GM18517 (cell line): ENCODE measurements around the gene MAPK8.
"Not testable (repeated sequence)": the region's sequence is repeated elsewhere in the genome, so short reads cannot be mapped to it uniquely, and the experiment has no call there.

Experiments
- ATAC-seq: cut with Tn5 transposase; IDR thresholded peaks from one replicate; pipeline ENCODE4 v1.9.1; 2021; ENCODE audit warnings: mild to moderate bottlenecking, moderate library complexity; ENCODE audit not compliant: unreplicated experiment

Gene MAPK8

DNA sequence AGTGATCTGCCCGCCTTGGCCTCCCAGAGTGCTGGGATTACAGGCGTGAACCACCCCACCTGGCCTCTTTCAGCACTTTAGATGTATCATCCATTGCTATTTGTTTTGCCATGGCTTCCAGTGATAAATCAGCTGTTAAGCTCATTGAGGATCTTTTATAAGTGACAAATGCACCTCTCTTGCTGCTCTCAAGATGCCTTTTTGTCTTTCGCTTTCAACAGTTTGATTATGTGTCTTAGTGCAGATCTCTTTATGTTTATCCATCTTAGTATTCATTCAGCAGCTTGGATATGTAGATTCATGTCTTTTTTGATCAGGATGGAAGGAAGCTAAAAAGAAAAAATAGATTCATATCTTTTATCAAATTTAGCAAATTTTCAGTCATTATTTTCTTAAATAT is 105.6 kb downstream of the MAPK8 start:
- no peak for ATAC-seq

DNA sequence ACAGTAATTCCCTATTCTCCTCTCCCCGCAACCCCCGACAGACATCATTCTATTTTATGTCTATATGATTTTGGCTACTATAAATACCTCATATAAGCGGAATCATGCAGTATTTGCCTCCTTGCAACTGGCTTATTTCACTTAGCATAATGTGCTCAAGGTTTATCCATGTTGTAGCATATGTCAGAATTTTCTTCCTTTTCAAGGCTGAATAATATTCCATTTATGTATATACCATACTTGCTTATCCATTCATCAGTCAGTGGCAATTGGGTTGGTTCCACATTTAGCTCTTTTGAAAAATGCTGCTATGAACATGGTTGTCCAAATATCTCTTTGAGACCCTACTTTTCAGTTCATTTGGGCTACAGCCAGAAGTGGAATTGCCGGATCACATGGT is 106.5 kb downstream of the MAPK8 start:
- no peak for ATAC-seq

DNA sequence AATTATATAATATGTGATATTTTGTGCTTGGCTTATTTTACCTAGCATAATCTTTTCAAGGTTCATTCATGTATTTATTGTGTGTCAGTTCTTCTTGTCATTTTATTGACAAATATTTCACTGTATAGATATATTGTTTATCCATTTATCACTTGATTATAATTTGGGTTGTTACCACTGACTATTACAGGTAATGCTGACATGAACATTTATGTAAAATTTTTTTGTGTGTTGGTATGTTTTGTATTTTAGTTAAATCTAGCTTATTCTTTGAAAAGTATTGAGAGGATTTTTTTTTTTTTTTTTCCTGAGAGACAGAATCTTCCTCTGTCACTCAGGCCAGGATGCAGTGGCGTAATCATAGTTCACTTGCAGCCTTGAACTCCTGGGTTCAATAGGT is 107.7 kb downstream of the MAPK8 start:
- ATAC-seq = no peak

DNA sequence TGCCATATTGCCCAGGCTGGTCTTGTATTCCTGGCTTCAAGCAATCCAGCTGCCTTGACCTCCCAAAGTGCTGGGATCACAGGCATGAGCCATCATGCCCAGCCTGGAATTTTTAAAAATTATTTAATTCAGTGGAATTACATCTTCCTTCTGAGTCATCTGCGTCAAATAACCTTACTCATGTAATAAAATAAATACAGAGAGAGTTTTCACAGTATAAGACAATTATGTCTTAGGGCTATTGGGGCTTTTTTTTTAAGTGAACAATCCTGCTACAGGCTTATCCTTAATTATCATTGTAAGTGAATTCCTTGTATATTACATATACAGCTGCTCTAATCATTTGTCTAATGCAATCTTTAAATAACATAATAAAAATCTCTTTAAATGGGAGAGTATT is 108.3 kb downstream of the MAPK8 start:
- no peak for ATAC-seq

DNA sequence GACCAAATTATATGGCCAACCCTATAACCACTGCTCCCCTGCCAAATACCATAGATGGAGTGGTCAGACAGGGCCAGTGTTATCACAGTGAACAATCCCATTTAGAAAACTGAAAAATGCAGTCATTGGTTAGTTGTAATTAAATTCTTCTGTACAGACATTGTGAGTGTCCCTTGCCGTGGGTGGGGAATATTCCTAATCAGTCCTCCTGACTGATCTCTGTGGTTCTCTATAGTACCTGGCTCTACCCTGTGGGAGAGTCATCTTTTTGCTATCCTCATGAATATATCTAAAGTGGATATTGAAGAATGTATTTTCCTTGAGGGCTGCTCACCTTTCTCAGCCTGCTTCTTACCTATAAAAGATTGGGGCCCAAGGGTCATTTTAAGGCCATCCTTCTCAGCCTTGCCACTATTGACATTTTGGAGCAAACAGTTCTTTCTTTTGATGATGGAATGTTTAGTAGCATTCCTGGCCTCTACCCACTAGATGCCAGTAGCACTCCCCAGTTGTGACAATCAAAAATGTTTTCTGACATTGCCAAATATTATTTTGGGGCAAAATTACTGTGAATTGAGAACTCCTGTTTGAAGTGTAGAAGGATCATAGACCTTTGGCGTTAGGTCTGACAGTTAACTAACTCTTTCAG is 110.2 kb downstream of the MAPK8 start:
- ATAC-seq = no peak

DNA sequence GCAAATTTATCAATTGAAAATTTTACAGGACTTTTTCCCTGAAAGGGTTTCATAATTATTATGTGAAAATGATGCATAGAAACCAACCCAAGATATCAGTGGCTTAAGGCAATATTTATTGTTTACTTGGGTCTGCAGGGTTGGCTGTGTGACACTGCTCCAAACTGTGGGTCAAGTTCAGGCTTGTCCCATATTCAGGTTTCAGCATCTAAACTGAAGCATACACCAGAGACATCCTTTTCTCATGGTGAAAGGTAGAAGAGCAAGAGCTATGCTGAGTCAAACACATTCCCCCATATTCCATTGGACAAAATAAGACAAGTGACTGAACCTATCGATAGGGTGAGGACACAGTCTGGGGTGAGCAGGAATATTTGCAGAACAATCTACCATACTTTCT is 110.9 kb downstream of the MAPK8 start:
- ATAC-seq = no peak

DNA sequence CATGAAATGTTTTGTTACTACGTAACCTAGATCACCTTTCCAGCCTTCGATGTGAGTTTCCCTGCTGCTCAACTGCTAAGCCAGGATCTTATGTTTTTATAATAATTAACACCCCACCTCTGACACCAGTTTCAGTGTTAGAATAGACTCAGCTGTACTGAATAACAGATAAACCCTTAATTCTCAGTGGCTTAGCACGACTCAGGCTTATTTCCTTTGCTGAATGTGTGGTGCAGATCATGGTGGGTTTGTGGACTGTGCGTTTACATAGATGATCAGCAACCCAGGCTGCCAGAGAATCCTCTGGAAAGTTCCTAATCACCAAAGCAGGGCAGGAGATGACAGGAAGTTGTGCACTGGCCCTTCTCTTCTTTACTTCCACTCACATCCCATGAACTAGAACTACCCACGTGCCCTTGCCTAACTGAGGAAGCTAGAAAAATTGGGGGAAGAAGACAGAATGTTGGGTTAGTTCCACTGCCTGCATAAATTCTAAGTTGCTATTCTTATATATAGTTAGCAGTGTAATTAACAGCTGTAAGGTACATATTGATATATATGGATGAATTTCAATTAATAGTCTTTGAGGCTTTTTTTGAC is 111.8 kb downstream of the MAPK8 start:
- ATAC-seq = no peak

DNA sequence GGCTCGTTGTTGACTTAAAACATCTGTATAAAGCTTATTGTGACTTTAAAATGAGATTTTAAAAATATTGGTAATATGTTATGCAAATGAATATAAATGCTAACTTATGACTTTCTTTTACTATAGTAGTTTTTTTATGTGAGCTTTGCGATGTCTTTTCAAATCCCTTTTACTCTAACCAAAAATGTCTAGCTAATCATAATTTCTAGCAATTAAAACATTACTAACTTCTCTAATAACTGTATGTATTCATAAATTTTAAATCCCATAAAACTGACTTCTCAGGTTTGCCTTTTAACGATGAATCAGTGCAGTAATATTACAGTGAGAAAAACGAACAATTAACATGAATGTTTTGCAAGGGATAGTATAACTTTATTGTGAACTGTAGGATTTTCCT is 113.2 kb downstream of the MAPK8 start:
- no peak for ATAC-seq

DNA sequence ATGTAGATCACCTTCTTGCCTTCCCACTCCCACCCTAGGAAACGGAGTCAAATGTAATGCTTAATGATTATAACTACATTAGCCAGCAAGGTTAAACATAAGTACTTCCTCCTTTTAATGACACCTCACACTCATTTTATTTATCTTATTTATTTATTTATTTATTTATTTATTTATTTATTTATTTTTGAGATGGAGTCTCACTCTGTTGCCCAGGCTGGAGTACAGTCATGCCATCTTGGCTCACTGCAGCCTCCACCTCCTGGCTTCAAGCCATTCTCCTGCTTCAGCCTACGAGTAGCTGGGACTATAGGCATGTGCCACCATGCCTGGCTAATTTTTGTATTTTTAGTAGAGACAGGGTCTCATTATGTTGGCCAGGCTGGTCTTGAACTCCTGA is 115.4 kb downstream of the MAPK8 start:
- not testable (repeated sequence) for ATAC-seq

DNA sequence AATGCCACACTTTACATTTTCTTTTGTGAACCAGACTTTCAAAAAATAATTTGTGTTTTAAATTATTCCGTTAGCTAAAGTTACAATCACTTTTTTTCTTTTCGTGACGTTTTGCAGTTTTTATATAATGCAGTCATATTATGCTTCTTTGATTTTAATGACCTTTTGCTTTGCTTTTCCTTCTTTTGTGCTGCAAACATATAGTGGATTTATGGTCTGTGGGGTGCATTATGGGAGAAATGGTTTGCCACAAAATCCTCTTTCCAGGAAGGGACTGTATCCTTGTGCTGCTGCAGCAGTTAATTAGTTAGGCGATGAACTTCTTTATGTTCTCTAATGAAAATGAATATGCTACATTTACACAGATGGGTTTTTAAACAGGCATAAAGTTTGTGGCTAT is 117.4 kb downstream of the MAPK8 start:
- ATAC-seq = no peak

DNA sequence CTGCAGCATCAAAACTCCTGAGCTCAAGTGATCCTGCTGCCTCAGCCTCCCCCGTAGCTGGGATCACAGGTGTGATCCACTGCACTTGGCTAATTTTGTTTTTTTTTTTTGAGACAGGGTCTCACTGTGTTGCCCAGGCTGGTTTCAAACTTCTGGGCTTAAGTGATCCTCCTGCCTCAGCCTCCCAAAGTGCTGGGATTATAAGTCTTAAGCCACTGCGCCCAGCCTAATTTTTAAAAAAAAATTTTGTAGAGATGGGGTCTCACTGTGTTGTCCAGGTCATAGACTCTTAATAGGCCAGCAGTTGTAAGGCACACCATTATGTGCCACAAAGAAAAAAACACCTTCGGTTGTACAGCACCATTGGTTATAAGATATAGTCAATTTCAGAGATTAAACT is 122.4 kb downstream of the MAPK8 start:
- ATAC-seq = no peak

DNA sequence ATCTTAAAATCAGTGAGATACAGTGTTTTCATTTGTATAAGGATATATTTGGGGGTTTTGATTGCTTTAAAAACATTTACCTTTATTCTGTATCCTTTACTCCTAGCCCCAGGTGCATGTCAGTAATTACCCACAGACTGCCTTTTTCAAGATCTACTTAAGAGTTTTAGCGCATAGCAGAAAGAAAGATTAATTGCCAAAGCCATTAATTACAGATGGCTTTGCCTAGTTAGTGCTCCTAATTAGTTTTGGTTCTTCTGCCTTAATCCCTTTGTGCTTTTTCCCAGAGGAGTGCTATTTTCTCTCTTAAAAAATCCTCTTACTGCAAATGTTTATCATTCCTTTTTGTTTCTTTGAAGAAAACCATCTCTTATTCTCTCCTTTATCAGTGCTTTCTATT is 122.8 kb downstream of the MAPK8 start:
- no peak for ATAC-seq

DNA sequence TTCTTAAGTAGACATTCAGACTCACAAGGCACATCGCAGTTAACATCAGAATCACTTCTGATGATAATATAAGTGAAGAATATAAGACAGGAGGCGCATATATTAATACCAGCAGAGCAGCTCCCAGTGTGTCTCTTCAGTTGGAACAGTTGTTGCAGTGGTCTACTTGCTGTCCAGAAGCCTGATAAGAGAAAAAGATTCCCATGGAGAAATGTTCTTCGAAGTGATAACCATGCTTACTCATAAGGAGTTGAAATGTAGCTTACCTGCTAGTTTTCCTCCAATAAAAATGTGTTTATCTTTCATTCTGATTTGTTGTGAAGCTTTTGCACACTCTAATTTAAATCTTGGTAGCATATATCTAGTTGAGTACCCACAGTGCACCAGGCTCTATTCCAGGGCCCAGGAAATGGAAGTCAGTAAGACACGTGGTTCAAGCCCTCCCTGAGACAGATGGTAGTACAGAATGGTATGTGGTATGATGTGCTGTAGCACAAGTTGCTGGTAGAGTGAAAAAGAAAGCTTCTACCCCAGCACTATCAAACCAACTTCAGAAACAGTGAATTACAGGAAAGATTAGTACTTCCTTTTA is 124.0 kb downstream of the MAPK8 start:
- ATAC-seq = no peak

DNA sequence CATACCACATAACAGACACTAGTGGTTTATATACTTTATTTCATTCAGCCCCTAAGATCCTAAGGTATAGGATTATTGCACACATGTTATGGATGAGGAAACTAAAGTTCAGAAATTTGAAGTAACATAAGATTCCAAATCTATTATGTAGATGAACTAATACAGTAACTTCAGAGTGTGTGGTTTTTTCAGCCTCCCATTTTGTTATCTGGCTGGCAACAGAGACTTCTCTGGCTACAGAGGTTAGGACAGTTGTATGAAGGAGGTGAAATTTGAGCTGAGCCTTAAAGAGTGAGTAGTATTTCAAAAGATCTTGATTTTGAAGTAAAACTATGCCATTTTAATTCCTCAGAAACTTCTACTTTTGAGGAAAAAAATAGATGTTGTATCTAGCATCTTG is 125.4 kb downstream of the MAPK8 start:
- ATAC-seq = no peak

DNA sequence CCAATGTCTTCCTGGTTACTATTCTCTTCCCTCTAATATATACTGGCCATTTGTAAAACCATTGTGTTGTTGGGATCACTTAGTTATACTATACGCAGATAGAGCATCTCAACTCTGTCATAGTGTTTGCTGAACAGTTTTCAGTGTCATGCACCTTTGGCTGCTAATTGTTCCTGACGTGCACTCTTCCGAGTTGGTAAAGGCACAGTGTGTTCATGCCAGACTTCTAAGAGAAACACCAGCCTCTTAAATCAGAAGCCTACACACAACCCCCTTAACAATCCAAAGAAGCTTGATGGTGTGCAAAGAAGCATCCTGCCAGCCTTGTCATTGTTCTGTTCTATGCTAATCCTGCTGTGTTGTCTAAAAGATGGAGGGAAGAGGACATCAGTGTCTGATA is 131.1 kb downstream of the MAPK8 start:
- no peak for ATAC-seq

DNA sequence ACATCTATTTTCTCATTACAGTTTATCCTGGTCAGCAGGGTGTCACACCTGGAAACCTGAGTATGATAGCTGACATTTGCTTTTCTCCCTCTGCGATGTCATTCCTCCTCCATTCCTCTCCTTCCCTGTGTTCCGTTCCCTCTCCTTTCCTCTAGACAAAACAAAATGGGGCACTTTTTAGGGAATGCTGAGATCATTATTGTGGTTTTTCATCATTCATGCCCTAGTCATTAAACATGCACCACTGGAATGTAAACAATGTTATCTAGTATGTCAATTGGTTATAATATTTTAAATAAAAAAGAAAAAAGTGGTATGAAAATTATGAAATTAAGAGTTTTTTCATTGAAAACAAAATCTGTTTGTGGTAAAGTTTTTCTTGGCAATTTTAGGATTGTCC is 132.6 kb downstream of the MAPK8 start:
- no peak for ATAC-seq

DNA sequence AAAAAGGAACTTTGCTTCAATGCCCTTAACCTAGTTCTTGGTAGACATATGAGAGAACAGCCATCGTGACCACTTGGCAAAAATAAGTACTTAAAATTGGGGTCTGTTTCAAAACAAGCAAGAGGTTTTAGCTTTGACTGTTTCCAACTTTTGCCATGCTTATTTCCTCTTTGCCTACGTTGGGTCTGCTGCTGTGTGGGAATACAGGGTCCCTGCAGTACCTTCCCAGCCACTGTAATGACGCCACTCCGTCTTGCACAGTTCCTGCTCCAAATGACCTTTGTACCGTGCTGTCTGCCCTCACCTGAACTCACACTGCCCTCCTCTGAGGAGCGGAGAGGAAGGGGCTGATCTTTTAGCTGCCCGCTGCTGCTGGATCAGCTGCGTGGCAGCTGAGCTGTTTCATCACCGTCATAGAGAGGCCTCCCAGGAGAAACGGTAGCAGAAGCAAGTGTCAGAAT is 133.1 kb downstream of the MAPK8 start:
- no peak for ATAC-seq

DNA sequence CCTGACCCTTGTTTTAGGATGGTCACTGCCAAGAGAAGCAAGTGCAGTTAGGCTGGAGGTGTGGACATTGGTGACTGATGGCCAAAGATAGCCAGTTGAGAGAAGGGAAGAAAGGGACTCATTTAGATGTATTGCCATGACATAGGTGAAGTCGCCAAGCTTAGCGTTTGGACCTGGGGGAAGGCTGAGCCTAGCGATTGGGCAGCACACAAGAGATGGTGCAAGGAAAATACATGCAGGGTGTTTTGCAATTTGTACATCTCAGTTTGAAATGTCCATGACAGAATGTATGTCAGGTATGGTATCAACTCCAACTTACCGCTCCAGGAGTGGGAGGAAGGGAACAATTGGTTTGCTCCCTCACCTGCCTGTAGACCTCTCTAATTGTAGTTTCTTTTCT is 134.3 kb downstream of the MAPK8 start:
- no peak for ATAC-seq

DNA sequence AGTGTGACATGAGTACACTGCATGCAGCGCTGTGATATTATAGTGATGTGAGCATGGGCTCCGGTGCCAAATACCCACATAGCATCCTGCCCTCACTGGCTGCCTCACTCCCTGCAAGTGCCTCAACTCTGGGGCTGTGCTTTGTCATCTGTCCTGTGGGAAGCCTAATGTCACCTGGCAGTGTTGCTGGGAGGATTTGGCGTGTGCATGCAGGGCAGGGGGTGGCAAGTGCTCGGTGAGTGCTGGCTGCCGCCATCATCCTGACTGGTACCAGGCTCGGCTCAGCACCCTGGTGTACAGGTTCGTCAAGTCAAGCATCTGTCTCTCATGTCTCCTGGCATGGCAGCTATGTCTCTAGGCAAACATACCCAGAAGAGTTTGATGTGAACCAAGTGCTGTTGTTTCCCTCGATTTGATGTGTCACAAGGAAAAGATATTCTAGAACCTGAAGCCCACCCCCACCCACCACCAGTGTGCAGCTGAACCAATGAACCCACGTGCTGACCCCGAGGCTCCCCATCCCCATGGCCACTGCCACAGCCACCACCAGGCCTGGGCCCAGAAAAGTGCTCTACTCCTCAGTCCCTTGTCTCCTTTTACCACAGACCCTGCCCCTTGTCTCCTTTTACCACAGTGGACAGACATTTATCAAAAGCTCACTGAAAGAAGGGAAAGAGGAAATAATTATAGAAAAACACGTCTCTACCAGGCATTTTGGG is 135.8 kb downstream of the MAPK8 start:
- ATAC-seq = no peak

DNA sequence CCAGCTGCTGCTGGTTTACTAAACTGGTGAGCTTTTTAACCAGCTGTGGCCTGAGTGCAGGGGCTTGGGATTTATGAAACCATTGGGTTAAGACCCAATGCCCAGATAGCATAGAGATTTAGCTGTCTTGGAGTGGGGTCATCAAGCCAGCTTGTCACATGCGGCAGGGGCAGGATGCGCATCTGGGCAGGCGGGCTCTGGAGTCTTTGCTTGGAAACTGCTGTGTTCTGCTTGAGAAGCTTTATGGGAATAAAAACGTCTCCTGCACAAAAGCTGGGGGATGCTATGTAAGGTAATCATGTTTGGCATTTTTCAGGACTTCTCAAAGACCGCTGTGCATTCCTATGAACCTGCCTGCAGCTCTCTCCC is 136.3 kb downstream of the MAPK8 start:
- ATAC-seq = no peak

DNA sequence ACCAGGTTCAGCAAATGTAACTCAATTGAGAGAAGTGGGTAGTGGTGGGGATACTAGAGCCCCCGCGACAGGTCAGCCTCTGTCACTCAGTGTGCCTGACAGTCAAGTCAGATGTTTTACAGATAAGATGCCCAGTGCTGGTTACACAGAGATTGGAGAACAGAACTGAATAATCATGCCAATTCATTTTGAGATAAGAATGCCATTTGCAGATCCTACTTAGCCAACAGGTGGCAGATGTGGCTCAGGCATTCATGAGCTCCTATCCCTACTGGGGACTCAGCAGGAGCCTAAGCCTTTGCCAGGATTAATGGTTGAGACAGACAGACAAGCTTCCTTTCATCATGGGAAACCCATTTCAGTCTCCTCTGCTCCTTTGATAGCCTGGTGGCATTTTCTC is 137.8 kb downstream of the MAPK8 start:
- ATAC-seq = no peak
